GM23248 (cell line): ENCODE results near the gene ANKK1.

Experiments
- EZH2 ChIP-seq: fragments of 200-600 bp; sonication (generic); IDR thresholded peaks from 2 replicates; pipeline ENCODE4 v1.6.1; 2018; ENCODE audit warnings: antibody characterized with exemption, mild to moderate bottlenecking; ENCODE audit not compliant: insufficient read depth, poor library complexity, severe bottlenecking
- EZH2phosphoT487 ChIP-seq: fragments of 200-600 bp; sonication (generic); IDR thresholded peaks from 2 replicates; pipeline ENCODE4 v1.6.1; 2018; ENCODE audit warnings: antibody characterized with exemption, moderate library complexity, mild to moderate bottlenecking, low read depth; ENCODE audit not compliant: insufficient read depth

- TF ChIP-seq EZH2 (no peak), EZH2phosphoT487 (no peak)
Observed at GRCh38 chr11:113447621-113448315, 60.2 kb downstream of the ANKK1 start.
